ENCODE data around the gene PYGO2. TPM values are rescaled to one million over a fixed set of nuclear protein-coding genes. Genes with fewer than 3 reads are reported as not detected.

Gene PYGO2
- total and polyA plus RNA-seq, 8 donors: 26.6 to 42.9 (median 37.3) TPM

DNA sequence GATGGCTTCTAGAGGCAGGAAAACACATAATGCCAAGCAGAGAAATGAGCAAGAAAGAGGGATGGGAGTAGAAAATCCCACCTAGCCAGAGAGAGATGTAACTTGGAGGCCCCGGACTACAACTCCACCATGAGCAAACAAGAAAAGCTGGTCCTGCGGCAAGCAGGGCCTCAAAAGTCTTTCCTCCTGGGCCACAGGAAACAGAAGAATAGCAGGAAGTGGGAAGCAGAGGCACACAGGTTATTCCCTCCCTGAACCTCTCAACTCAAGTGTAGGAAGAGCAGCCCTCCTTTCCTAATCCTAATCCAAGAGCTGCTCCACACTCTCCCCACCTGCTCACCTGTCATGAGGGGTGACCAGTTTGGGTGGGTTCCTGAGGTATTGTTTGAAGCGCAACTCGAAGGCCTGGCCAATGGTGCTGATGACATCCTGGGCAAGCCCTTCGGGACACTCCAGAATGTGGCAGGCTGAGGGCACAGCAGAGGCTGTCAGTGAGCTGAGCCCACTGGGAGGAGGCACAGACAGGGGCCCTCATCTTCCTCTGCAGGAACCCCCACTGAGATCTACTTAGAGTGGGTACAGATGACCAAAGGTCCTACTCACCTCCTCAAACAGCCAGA, 5.9 kb upstream of the PYGO2 start:
- Histone ChIP-seq H3K4me1 (peaks cover 40 to 73% of the 10 kb centered on the region in 2 donors), H3K4me3 (no peak overlapping the region), H3K36me3 (peaks cover 0 to 67% of the 10 kb centered on the region in 2 donors), H3K27me3 (no peaks in the 10 kb centered on the region), H3K9me3 (no peaks in the 10 kb centered on the region), H3K27ac (peak overlapping the region in 1 of 2 donors; percentile 55)
- DNase-seq: no peak
- intact Hi-C loops (cut with DNase I): no loop called here
- ATAC-seq: no peak
- TF ChIP-seq CTCF (IDR thresholded peaks at IDR 0.05): no peak

DNA sequence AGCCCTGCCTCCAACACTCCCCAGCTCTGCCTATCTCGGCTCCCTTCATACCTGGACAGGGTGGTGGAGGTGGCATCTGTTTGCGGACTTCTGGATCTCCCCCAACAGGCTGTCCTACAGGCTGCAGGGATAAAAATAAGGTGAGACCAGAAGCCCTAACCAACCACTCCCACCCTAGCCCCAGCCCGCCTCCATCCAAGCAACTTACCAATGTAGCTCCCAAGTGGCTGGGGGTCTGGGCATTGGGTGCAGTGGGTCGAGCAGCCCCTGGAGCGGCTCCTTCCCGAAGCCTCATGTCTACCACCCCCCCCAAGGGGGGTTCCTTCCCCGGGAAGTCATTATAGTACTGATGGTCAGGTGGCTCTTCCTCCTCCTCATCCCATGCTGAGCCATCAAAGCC, 4.5 kb upstream of the PYGO2 start:
- intact Hi-C loops (cut with DNase I): no loop called here
- TF ChIP-seq CTCF (IDR thresholded peaks at IDR 0.05): no peak
- DNase-seq: no peak
- Histone ChIP-seq H3K27ac (no peak overlapping the region), H3K9me3 (no peaks in the 10 kb centered on the region), H3K4me3 (no peak overlapping the region), H3K4me1 (peaks cover 28 to 68% of the 10 kb centered on the region in 2 donors), H3K27me3 (no peaks in the 10 kb centered on the region), H3K36me3 (peaks cover 0 to 67% of the 10 kb centered on the region in 2 donors)
- ATAC-seq: no peak

GRCh38 chr1:154964359-154964758, 2.8 kb upstream of the PYGO2 start:
- Histone ChIP-seq H3K4me3 (no peak overlapping the region), H3K36me3 (peaks cover 0 to 70% of the 10 kb centered on the region in 2 donors), H3K27ac (no peak overlapping the region), H3K4me1 (peaks cover 21 to 62% of the 10 kb centered on the region in 2 donors), H3K9me3 (no peaks in the 10 kb centered on the region), H3K27me3 (no peaks in the 10 kb centered on the region)
- DNase-seq (no peak), ATAC-seq (no peak)
- intact Hi-C loops (cut with DNase I): no loop called here
- TF ChIP-seq CTCF (IDR thresholded peaks at IDR 0.05): no peak

- no peak for TF ChIP-seq CTCF (IDR thresholded peaks at IDR 0.05)
- DNase-seq (no peak), ATAC-seq (no peak)
- intact Hi-C loops (cut with DNase I): no loop called here
- H3K4me1 ChIP-seq: peaks cover 14 to 56% of the 10 kb centered on the region in 2 donors
- H3K9me3 ChIP-seq: no peaks in the 10 kb centered on the region
- H3K4me3 ChIP-seq: no peak overlapping the region
- no peaks in the 10 kb centered on the region for H3K27me3 ChIP-seq
- H3K27ac ChIP-seq: no peak overlapping the region
- peaks cover 0 to 70% of the 10 kb centered on the region in 2 donors for H3K36me3 ChIP-seq
Observed at GRCh38 chr1:154963643-154964042, 2.1 kb upstream of the PYGO2 start.

- peaks cover 0 to 71% of the 10 kb centered on the region in 2 donors for H3K36me3 ChIP-seq
- DNase-seq (no peak), ATAC-seq (no peak)
- TF ChIP-seq CTCF (IDR thresholded peaks at IDR 0.05): no peak
- H3K4me3 ChIP-seq: peak overlapping the region; percentile 79 to 90
- no peaks in the 10 kb centered on the region for H3K9me3 ChIP-seq
- H3K27me3 ChIP-seq: no peaks in the 10 kb centered on the region
- peaks cover 14 to 59% of the 10 kb centered on the region in 2 donors for H3K4me1 ChIP-seq
- H3K27ac ChIP-seq: peak overlapping the region; percentile 97 to 98
- intact Hi-C loops (cut with DNase I): no loop called here
Observed at GRCh38 chr1:154962795-154963330, 1.3 kb upstream of the PYGO2 start.

All from left lung (tissue), 10 donors.